GM12874 (cell line): ENCODE results near the gene SNCG.
A peak's percentile ranks its signal among the peaks of the same experiment; 100 is the strongest.

Source experiments
- CTCF ChIP-seq: IDR thresholded peaks from 2 replicates; pipeline ENCODE4 v1.5.1; 2011; ENCODE audit warnings: low read depth, mild to moderate bottlenecking, control low read depth, low read length, moderate library complexity; ENCODE audit not compliant: insufficient read depth

The SNCG gene

GRCh38 chr10:86971232-86971991 is 13.0 kb downstream of the SNCG start:
- TF ChIP-seq CTCF, result 0 out of 2 replicates have a peak, but pooled peaks have one; percentile 18

DNA sequence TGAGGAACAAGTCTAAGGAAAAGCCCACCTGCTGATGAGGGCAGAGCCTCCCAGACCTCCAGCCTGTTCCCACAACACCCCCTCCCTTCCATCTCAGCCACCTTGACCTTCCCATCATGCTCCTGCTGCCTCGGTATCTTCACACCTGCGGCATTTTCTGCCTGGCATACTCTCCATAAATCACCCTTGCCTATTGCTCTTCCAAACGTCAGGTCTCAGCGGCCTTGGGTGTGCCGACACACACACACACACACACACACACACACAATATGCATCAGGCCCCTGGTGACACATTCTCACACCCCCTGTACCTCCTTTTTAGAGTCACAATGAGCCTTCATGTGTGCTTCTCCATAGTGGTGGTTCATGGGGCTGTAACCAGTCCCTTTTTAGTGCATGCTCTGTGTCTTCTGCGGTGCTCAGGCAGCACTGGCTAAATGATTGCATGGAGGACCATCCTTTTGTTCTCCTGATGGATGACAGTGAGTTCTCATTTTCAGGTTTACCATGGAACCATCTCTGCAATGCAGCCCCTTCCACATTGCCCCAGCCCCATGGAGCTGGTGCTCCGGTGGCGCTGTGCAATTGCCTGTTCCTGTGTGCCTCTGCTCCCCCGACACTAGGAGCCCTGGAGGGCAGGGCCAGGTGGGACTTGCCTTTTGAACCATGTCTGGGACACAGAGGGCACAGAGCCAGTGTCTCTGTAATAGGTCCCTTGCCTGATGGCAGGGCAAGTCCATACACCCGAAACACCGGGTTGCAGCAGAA is 14.4 kb downstream of the SNCG start:
- TF ChIP-seq CTCF, result no peak

- no peak for TF ChIP-seq CTCF
Measured at GRCh38 chr10:86974484-86974883, 16.1 kb downstream of the SNCG start.

DNA sequence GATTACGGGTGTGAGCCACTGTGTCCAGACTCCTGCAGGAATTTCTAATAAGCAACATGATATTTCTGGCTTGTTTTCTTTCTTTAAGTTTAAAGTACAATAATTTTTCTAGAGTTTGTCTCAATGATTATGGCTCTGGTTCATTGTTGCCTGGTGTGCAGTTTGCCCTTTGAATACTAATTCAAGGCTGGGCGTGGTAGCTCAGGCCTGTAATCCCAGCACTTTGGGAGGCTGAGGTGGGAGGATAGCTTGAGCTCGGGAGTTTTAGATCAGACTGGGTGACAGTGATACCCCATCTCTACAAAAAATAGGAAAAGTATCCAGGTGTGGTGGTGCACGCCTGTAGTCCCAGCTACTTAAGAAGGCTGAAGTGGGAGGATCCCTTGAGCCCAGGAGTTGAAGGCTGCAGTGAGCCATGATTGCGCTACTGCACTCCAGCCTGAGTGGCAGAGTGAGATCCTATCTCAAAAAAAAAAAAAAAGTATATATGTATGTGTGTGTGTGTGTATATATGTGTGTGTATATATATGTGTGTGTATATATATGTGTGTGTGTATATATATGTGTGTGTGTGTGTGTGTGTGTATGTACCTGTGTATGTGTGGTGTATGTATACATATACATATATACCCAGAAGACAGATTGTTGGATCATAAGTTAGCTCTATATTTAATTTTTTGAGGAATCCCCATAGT is 18.1 kb downstream of the SNCG start:
- no peak for TF ChIP-seq CTCF

DNA sequence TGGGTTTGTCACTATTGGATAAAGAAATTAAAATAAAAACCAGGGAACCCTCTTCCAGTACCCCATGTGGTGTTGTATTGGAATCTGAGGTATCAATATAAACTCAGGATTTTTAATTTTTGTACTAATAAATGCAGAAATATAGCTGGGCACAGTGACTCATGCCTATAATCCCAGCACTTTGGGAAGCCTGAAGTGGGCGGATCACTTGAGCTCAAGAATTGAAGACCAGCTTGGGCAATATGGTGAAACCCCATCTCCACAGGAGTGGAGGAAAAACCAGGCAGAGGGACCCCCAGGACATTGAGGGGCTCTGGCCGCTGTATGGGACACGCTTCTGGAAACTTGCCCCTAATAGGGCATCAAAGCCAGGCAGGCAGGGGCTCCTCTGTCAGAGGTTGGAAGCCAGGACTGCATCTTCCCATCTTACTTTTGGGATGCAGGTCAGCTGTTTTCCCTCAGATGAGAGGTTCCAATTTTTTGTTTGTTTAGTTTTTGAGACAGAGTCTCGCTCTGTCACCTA is 21.0 kb downstream of the SNCG start:
- no peak for TF ChIP-seq CTCF

DNA sequence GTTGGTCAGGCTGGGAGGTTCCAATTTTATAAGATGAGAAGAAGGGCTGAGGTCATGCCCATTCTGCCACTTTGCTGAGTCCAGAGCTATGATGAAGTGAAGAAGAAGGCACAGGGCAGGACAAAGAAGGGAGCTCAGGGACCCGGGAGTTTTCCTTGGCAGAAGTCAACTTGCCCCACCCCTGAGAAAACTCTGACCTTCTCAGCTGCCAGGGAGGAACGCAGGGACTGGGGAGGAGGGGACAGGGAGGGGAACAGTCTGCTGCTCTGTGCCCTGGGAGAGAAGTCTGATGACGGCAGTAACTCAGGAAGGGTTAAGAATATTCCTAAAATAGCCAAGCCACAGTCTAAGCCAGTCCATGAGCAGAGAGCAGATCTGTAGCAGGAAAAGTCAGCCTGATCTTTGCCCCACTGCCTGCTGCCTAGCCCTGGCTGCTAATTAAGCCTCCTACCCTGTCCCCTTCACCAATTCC is 21.6 kb downstream of the SNCG start:
- no peak for TF ChIP-seq CTCF

GRCh38 chr10:86981716-86982115 is 23.3 kb downstream of the SNCG start:
- no peak for TF ChIP-seq CTCF
